VCaP (cell line): ENCODE measurements around the gene AIMP2.

Experiments
- H3K27ac ChIP-seq: fragments of 450-650 bp; 2 replicates; pipeline ENCODE4 v1.5.1; 2017
- CTCF ChIP-seq: fragments of 450-650 bp; conservative IDR thresholded peaks from 2 replicates; pipeline ENCODE4 v1.5.1; 2017; ENCODE audit warnings: mild to moderate bottlenecking, moderate library complexity

Gene AIMP2

GRCh38 chr7:6011541-6011940, 2.5 kb downstream of the AIMP2 start:
- no peak overlapping the region for H3K27ac ChIP-seq
- TF ChIP-seq CTCF, result no peak

- TF ChIP-seq CTCF, result no peak
- no peak overlapping the region for H3K27ac ChIP-seq
These were observed 3.5 kb downstream of the AIMP2 start for GRCh38 chr7:6012355-6013104.

GRCh38 chr7:6015917-6016652, 7.0 kb downstream of the AIMP2 start:
- TF ChIP-seq CTCF, result no peak
- H3K27ac ChIP-seq, result peak overlapping the region; percentile 71

GRCh38 chr7:6016653-6016966, 7.5 kb downstream of the AIMP2 start:
- TF ChIP-seq CTCF, result no peak
- H3K27ac ChIP-seq, result peak overlapping the region; percentile 71; the same call in 1 of the 2 replicates

GRCh38 chr7:6020371-6021286, 11.6 kb downstream of the AIMP2 start:
- H3K27ac ChIP-seq, result peak overlapping the region; percentile 71

GRCh38 chr7:6022707-6023106, 13.6 kb downstream of the AIMP2 start:
- no peak overlapping the region; the same call in 1 of the 2 replicates for H3K27ac ChIP-seq
- TF ChIP-seq CTCF, result no peak

More at GRCh38 chr7:6020371-6021286, 11.6 kb downstream of the AIMP2 start:
- no peak for TF ChIP-seq CTCF

GRCh38 chr7:6023974-6024435, 14.9 kb downstream of the AIMP2 start:
- no peak overlapping the region for H3K27ac ChIP-seq
- no peak for TF ChIP-seq CTCF
